ENCODE measurements around the gene SPATA31C1.
"Not testable (repeated sequence)": the region's sequence is repeated elsewhere in the genome, so short reads cannot be mapped to it uniquely, and the experiment has no call there.

The SPATA31C1 gene

GRCh38 chr9:87887661-87888480, 29.9 kb upstream of the SPATA31C1 start:
- DNase-seq = no peak

DNA sequence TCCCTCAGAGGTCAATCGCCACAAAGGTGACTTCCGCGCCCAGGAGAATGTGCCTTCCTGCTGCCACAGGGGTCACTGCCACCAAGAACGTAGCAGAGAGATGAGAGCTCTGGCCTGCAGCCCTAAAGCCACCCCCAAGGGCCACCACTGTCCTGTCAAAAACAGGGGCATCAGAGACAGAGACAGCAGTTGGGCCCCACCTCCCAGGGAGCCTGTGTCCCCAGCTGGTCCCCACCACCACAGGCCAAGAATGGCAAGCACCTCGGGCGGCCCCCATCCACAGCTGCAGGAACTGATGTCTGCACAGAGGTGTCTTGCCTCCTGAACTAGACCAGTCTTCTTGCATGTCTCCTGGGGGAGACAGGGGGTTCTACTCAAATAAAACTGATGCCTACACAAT, 29.3 kb upstream of the SPATA31C1 start:
- DNase-seq = no peak

DNA sequence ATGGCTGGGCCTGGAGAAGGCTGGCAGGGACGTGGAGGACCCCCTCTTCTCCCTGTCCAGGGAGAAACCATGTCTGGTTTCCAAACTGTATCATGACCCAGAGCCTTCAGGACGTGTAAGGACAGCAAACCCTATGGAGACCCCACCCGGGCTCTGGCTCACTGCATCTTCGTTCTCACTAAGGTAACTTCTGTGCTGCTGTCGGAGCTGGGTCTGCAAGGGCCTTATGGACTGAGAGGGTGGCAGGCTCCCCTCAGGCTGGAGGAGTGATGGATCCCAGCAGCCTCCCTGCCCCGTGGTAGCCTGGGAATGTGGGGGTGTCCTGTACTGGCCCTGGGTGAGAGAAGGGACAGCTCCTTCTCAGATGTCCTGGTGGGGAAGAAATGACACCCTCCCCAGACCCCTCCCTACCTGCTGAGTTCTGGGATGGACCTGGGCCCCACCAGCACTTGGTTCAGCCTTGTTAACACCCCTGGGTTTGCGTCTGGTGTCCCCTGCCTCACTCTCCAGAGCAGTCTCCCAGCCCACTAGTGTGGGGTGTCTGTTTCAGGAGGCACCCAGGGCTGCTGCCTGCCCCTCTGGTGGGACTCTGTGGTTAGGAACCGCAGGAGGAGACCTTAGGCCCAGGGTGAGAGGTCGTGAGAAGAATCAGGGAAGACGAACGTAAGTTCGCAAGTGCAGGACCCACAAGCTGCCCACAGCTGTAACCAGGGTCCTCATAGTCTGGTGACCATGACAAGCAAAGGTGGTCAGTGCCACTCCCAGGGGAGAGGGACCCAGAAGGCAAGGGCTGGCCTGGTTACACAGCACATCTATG, 28.5 kb upstream of the SPATA31C1 start:
- DNase-seq = no peak

DNA sequence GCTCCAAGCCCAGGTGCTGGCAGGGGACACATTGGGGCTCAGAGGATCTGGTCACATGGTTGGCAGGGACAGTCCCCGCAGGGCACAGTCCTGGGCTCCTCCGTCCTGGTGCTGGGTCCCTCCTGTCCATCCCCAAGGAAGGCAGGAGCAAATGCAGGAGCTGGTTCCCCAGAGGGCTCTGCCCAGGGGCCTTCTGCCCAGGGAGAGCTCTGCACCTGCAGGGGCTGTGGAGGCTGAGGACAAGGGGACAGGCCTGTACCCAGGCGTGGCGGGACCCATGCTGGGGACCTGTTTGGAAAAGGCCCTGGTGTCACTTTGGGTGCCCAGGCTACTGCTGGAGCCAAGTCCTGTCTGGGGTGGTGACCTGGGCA, 27.9 kb upstream of the SPATA31C1 start:
- DNase-seq = no peak

DNA sequence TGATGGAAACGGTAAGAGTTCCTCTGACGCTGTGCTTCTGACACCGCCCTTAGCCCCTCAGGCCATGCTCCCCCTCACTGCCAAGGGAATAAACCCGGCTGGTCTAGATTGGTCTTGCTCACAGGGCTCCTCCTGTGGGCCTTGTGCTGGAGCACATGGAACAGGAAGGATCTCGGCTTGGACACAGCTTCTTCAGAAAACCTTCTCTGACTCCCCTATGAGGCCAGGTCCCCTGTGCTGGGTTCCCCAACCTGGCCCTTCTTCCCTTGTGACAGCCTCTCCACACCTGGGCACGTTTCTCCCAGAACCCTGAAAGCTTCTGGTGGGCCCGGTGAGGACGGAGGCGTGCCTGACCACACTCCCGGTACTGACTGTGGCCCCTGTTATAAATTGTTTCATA, 26.9 kb upstream of the SPATA31C1 start:
- no peak for DNase-seq

DNA sequence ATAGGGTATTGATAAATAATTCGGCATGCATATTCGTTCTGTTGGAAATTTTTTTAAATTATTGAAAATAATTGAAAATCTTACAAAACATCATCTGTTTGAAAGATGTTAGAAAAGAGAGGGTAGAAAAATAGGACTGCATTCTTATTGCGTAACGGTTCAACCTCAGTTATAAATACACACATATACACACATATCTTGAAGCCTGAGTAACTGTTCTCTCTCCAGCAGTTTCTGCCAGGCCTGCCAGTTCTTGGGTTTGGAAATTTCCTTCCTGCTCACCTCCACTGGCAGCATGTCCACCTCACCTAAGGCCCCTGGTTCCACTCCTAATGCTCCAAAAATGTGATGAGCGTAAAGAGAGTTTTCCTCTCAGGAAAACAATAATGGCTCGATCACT, 26.0 kb upstream of the SPATA31C1 start:
- no peak for DNase-seq

- no peak for DNase-seq
Measured at GRCh38 chr9:87892956-87893355, 24.8 kb upstream of the SPATA31C1 start.

DNA sequence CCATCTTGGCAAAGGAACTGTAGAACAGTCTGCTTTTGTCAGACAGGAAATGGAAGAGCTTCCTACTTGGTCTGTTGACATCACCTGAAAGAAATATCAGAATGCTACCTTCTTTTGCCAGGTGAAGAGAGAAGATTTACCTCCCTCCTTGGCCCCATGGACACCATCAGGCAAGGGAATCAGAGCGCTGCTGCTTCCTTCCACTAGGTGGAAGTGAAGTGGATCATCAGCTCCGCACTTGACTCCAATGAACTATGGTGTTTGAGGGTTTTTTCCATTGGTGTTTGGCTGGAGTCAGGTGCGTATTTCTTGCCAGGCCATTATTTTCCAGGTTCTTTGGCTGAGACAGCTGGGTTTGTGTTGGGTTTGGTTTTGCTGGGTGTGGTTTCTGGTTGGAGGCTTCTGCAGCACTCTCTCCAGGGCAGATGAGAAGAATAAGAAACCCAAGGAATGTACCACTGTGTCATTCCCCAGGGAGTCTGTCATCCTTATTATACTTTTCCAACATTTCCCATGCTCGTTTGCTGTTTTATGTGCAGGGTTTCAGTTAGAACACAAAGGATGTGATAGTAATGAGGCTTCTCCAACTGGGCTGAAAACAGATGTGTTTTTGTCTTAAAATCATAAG, 22.6 kb upstream of the SPATA31C1 start:
- no peak for DNase-seq

- no peak for DNase-seq
Measured at GRCh38 chr9:87896891-87897290, 20.9 kb upstream of the SPATA31C1 start.

- DNase-seq = no peak
Measured at GRCh38 chr9:87898151-87898550, 19.6 kb upstream of the SPATA31C1 start.

DNA sequence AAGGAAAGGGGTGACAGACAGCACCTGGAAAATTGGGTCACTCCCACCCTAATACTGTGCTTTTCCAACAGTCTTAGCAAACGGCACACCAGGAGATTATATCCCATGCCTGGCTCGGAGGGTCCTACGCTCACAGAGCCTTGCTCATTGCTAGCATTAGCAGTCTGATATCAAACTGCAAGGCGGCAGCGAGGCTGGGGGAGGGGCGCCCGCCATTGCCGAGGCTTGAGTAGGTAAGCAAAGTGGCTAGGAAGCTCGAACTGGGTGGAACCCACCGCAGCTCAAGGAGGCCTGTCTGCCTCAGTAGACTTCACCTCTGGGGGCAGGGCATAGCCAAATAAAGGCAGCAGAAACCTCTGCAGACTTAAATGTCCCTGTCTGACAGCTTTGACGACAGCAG, 15.4 kb upstream of the SPATA31C1 start:
- DNase-seq = not testable (repeated sequence)

DNA sequence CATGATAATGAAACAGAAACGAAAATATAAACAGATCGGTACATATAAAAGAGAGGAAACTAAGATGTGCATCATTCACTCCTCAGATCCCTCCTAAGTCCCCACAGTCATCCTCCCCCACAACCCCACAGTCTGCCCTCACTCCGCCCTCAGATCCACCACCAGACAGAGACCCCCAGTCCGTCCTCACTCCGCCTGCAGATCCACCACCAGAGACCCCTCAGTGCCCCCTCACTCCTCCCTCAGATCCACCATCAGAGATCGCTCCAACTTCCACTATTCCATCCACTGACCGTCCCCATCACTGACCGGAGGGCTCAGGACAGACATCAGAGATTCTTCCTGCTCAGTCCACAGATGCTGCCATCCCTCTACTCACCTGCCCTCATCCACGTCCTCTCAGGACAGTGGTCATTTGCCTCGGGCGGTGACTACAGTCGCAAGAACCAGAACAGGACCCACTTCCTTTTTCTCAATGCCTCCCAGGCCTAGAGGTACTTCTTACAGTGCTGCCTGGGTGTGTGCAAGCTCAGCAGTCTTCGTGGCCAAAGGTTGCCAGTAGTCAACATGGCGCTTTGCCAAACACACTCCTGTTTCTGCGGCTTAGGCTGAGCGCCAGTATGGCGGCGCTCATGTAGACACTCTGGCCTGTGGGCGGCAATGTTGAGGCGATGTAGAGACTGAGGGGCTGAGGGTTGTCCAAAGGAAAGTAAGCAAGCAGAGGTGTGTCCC, 8.3 kb upstream of the SPATA31C1 start:
- no peak for DNase-seq

DNA sequence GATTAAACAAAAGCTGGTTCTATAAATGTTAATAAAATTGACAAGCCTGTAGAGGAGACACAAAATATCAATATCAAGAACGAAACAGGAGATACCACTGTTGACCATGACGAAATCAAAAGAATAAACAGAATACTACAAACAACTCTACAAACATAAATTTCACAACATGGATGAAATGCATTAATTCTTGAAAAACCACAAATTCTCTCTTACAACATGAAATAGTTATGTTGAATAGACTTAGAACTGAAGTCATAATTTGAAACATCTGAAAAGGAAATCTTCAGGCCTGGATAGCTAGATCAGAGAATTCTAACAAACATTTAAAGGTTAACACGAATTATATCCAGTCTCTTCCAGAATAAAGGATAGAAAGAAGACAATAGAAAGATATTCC, 6.9 kb upstream of the SPATA31C1 start:
- DNase-seq = no peak

GRCh38 chr9:87919013-87919412, 1.3 kb downstream of the SPATA31C1 start:
- DNase-seq = not testable (repeated sequence)

- DNase-seq = not testable (repeated sequence)
Measured at GRCh38 chr9:87921561-87921960, 3.8 kb downstream of the SPATA31C1 start.

DNA sequence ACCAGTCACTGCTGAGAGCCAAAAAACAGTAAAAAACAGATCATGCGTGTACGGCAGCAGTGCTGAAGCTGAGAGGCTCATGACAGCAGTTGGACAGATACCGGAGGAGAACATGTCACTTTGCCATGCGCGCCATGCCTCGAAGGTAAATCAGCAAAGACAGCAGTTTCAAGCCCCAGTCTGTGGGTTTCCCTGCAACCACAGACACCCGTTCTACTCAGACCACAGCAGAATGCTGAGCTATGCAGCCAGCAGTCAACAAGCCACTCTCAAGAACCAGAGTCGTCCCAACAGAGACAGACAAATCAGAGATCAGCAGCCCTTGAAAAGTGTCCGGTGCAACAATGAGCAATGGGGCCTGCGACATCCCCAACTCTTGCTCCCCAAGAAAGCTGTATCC, 5.2 kb downstream of the SPATA31C1 start:
- DNase-seq = not testable (repeated sequence)

DNA sequence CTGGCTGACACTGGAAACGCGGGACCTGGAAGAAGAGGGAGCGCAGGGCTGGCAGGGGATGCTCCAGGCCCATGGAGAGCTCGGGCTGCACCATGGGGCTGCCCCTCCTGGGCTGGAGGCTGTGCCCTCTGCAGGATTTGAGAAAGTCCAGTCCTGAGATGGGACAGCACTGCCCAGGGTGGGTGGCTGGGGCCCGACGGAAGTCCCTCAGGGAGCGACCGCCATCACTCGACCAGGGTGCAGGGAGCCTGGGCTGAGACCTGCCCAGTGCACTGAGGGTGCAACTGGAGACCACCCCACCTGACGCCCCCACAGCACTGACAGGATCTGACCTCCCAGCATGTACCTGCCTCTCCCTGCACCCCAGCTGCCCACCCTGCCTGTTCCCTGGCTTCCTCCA, 7.1 kb downstream of the SPATA31C1 start:
- DNase-seq = not testable (repeated sequence)

DNA sequence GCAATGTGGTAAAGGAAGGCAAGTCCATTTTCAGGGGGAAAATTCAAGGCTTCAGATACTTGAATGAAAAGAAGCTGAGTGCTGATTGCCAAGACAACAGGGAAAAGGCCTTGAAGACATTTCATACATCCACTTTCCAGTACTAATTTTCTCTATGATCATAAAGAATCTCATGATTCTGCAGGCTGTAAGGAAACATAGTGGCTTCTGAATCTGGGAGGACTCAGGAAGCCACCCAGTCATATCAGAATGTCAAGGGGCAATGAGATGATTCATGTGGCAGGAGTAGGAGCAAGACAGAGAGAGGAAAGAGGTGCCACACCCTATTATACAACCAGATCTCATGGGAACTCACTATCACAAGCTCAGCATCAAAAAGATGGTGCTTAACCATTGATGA, 11.4 kb downstream of the SPATA31C1 start:
- not testable (repeated sequence) for DNase-seq

- DNase-seq = not testable (repeated sequence)
Measured at GRCh38 chr9:87934444-87934843, 16.7 kb downstream of the SPATA31C1 start.

DNA sequence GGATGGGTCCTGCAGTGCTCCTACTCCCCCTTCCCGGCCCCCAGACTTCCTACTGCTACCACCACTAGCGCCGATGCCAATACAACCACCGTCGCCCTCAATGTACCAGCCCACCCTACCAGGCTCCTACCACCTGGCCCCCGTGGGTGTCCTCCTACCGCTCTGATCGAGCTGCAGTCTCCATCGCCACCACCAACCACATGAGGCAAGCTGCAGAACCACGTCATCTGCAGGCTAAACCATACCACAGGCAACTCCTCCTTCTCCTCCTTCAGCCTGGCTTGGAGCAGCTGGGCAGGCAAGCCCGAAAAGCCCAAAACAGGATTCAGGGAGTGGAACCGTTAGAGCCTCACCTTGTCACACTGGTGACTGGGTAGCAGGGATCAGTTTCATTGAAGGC, 19.6 kb downstream of the SPATA31C1 start:
- not testable (repeated sequence) for DNase-seq

DNA sequence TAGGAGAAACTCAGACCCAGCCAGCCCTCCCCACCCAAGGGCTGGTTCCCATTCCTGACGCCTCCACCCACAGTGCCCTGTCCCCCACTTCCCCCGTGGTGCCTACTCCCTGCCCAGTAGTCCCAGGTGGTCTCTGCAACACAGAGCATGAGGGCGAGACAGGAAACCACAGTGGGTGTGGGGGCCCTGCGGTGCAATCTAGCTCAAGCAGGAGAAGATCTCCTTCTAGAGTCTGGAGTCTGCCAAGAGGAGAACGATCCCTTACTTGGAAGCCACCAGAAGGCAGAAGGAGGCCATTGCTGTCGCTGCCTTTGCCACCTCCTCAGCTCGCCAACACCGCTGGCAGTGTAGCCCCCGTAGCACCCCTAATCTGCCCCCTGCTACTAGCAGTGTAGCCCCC, 20.2 kb downstream of the SPATA31C1 start:
- DNase-seq = not testable (repeated sequence)

DNA sequence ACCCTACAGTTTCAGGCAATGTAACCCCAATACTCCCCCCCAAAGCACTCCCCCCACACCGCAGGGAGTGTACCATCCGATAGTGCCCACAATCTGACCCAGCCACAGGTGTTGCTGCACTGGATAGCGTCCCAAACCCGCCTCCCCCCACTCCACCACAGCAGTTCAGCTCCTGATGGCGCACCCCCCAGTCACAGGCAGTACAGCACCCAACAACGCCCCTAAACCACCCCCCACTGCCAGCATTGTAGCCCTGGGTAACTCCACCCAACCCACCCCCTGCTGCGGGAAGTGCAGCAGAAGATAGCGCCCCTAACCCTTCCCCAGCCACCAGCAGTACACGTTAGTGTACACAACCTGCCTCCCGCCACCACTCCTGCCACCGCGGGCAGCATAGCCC, 20.6 kb downstream of the SPATA31C1 start:
- not testable (repeated sequence) for DNase-seq

DNA sequence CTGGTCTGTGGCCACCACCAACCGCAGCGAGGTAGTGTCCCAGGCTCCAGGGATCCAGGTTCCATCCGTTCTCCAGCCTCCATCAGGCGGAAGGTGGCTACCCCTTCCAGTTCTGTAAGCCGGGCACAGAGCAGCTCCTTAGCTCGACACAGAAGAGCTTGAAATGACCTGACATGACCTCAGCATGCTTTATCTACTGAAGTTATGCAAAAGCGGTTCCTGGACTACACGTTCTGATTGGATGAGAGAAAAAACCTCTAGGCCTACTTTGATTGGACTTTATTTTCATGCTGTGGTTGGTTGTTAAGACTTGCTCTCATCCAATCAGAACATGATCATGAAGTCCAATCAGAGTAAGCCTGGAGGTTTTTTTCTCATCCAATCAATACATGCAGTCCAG, 21.3 kb downstream of the SPATA31C1 start:
- not testable (repeated sequence) for DNase-seq
